ENCODE measurements around the gene SPDEF.

The SPDEF gene

DNA sequence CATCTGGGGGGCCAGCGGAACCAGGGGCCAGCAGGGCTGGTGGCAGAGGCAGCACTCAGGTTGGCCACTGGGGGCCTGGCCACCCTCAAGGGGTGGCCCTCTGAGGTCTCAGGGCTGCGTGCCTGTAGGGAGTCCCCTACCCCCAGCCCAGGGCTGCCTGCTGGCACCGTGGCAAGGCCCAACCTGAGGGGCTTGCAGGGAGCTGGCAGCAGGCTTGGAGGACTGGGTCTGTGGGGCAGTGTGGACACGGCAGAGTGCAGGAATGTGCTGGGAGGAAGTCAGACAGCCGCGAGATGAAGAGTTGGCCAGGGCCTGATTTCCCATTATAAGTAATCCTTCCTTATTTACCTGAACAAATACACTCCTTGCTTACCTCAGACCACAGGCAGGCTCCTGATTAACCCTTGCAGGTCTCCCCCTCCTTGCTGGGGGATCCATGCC is at the start of gene SPDEF:
Gene SPDEF, minus strand, starts transcription at position 299 of the 441 bp plus-strand sequence. CDS start 11,874 bp downstream, outside the sequence.
- no peak for DNase-seq (ENCODE audit: low read depth, low spot score)

DNA sequence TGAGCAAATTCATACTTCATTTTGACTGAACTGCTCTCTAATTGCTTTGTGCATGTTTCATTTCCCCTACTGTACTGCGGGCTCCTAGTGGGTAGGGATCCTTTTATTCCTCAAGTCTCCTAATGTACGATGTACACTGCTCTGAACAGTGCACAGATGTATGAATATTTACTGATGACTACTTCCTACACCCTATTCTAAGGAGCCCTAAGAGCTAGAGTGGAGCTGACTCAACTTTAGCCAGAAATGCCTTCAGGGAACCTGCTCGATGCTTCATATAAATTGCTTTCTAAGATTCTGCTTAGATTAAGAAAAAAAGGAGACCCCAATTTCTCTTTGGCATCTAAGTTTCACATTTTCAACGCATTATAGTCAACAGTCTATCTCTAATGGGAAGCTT is 47.6 kb upstream of the SPDEF start:
- DNase-seq (ENCODE audit: low read depth, low spot score) = no peak

DNA sequence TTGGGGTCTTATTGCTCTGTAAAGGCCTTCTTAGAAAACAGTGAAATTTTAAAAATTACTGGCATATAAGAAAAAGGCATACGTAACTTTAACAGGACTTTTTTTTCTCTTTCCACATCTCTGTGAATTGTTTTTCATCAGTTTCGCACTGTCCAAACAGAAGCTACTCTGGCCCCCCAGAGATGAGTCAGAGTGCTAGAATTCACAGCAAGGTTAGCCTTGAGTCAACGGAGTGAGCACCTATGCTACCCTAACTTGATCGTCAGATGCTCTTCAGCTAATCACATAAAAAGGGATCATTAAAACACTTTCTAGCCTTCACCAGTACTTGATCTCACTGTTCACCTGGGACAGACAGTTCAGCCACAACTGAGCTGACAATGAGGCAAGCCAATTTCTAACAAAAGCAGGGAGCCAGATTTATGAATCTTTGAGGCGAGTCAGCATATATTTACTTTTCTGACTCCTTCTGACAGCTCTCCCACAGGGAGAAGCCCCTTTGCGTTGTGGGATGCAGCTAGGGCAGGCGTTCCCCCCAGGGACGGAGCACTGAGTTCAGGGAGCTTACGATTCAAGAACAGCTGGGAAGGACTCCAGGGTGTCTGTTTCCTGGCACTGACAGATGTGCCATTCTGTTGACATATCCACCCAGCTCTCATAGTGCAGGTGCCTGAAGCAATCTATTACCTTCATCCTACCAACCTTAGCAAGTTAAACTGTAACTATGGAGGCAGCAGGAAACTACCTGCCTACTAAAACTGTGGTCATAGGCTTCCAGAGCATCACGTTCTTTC is 46.4 kb upstream of the SPDEF start:
- no peak for DNase-seq (ENCODE audit: low read depth, low spot score)

DNA sequence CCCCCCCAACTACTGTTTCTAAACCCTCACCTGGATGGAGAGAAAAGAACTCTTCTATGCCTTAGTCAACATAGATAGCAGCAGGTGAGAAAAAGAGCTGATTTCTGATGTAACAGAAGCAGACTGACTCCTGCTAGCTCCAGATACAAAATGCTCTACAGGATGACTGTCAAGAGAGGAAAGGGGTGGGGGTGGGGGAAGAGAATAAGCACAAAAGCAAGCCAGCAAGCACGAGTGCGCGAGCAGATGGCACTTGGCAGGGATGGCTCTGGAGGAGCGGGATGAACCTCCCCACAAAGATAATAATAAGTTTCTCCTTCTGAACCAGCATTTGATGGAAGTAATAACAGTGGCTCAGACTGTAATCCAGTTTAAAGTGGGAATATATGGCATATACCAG is 45.6 kb upstream of the SPDEF start:
- DNase-seq (ENCODE audit: low read depth, low spot score) = no peak

DNA sequence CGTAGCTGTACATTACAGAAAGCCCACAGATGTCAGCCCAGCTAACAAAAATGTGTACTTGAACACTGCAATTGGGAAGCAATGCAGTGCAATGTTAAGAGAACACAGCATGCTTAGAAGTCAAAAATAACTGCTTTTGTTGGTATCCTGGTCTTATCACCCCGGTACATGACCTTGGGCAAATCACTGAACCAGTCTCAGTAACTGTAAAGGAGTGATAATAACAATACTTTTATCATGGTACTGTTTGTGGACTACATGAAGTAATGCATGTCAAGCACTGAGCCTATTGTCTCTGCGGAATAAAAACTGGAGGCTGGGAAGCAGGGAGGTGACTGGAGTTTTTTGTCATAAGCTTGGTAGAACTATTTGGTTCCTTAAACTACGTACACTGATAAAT is 44.7 kb upstream of the SPDEF start:
- DNase-seq (ENCODE audit: low read depth, low spot score) = no peak

DNA sequence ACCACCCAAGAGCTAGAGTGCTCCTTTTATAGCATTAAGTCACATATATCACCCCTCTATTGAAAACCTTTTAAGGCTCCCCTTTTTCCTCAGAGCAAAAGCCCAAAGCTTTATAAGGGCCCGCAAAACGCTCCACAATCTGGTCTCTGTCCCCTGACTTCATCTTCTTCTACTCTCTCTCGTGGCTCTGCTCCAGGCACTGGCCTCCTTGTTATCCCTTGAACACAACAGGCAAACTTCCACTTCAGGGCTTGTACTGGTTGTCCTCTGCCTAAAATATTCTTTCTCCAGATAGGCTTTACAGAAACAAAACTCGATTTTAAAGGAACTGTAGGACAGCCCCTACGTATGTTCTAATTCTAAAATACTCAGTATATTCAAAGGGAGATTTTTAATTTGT is 44.0 kb upstream of the SPDEF start:
- no peak for DNase-seq (ENCODE audit: low read depth, low spot score)

DNA sequence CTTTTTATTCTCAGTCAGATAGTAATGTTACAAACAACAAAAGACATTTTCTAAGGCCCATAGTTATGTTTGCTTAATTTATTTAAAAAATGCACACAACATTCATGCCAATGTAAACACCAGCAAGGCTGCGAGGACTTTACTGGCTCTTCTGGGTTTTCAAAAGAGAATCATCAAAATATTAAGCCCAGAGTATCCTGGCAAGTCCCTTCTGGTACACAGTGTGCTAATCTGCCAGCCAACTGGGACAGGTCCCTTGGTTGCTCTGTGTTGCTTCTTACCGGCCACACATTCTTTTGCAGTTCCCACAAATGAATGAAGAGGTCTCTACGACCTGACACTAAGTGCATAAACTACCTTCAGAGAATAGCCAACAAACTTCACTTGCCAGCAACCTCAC is 42.6 kb upstream of the SPDEF start:
- DNase-seq (ENCODE audit: low read depth, low spot score) = no peak

DNA sequence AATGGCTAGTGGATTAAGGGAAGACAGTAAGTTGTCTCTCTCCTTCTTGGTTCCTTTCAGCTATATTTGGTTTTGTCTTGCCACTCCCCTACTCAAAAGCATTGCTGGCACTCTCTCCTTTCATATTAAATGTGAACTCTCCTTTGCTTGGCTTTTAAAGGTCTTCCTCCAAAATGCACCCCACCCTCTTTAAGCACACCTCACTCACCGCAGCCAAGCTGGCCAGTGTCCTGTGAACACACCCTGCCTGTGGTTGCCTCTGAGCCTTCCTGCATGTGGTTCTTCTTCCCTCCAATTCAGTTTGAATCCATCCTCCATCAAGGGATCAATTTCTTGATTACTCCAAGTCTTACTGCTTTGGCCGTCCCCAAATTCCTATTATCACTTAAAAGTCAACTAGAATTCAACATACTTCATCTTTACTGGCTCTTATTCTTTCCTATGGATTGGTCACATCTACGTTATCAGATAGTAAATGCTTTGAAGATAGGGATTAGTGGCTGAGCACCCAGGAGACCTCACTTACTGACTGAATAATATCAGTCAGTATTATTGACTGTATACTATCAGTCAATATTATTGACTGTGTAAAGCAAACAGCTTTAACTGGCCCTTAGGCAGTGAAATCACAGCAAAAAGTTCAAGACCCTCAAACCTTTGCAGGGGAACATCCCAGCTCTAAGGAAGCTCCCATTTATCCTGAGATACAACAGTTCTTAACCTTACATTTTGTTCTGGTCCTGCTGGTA is 41.6 kb upstream of the SPDEF start:
- no peak for DNase-seq (ENCODE audit: low read depth, low spot score)

DNA sequence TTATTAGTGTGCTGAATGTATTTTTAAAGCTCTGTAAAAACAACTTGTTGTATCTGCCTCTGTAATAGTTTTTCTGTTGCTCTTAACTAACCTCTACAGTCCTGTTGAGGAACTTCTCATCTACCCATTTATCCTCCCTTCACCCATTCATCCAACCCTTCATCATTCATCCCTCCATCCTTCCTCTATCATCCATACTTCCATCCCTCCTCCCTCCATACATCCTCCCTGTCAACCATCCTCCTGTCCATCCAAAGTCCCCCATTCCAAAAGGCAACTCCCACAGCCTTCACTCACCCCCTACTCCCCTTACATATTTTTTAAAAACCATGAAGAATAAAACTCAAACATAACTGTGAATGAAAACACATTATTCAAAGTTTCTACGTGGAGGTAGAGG is 40.7 kb upstream of the SPDEF start:
- DNase-seq (ENCODE audit: low read depth, low spot score) = no peak

DNA sequence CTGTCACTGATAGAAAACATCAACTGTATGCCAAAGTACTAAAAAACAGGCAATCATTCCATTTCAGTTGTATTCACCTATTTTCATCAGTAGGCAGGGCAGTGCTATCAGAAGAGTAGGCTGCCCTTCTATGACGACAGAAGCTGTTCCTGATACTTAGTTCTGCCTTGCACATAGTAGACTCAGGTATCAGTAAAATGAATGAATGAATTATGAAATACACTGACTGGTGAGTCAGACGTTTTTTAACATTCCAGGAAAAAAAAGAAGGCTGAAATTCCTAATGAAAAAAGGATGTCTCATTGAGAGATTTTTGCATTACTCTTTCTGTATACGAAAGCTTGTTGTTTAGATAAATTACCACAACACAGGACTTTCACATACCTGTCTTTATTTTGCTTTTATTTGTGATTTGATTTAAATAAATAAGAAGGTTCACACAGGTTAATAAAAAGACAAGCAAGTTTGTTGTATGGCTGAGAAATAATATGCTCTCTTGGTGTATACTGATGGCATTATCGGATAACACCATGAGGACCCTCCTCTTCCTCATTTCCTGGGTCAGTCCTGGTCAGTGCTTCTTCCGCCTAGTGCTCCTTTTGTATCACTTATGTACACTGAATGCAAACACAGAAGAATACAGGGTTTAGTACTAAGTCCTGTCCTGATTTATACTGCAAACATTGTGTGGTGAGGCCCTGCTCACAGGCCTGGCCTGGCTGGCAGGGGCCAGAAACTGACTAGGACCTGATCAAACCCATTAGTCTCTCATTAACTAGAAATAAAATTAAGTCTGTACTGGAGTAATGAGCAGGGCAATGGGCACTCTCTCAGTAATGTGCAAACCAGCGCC is 39.4 kb upstream of the SPDEF start:
- DNase-seq (ENCODE audit: low read depth, low spot score) = no peak

DNA sequence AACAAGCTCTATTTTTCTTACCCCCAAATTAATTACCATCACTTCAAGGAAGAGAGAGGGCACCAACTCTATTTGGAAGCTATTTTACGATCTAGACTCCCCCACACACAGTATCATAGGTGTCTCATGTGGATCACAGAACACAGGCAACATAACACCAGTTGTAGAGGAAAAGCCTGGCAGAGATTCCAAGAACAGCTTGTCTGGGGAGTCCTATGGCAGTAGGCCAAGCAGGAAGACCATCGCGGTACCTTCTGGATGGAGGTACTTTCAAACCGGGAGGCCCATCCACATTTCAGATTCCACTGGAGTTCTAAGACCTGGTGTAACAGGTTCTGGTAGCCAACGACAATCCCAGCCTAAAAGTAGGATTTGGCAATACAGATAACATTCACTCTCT is 37.6 kb upstream of the SPDEF start:
- DNase-seq (ENCODE audit: low read depth, low spot score) = no peak

DNA sequence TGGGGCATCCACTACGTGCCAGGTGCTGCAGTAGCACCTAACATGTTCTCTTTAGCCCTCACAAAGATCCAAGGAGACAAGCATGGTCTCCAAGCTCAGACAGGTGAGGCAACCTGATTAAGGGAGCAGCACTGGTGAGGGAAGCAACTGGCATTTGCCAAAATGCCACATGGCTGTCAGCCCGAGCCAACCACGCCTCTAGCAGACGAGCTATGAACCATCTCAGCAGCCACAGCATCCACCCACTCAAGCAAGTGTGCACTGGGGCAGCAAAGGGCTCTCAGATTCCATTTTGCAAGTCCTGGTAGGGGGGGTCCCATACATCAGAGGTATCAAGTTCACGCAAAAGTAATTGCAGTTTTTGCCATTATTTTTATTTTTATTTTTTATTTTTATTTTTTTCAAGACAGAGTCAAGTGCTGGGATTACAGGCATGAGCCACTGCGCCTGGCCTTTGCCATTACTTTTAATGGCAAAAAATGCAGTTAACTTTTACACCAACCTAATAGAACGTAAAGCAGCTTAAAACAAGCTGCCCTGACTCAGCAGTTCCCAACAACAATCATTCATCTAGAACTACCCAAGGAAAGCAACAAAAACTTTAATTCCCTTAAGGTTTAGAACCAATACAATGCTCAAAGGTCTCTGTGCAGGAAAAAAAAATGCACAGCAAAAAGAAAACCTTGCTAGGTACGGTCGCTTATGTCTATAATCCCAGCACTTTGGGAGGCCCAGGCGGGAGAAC is 36.3 kb upstream of the SPDEF start:
- no peak for DNase-seq (ENCODE audit: low read depth, low spot score)

DNA sequence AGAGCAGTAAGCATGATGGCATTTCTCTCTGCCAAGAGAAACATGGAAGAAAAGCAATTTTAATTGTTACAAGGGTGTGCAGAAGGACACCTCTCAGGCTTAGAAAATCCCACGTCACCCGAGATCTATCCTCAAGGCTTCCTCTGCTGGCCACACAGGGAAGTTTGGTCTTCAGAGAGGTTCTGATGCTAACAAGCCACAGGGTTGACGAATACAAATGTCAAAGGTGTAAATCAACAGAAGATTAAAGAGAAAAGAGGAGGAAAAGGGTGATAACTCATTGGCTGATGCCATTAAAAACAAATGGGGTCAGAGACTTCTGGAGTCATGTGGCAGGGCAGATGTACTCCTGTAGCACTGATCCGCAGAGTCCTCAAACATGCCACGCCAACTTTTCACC is 33.6 kb upstream of the SPDEF start:
- no peak for DNase-seq (ENCODE audit: low read depth, low spot score)

DNA sequence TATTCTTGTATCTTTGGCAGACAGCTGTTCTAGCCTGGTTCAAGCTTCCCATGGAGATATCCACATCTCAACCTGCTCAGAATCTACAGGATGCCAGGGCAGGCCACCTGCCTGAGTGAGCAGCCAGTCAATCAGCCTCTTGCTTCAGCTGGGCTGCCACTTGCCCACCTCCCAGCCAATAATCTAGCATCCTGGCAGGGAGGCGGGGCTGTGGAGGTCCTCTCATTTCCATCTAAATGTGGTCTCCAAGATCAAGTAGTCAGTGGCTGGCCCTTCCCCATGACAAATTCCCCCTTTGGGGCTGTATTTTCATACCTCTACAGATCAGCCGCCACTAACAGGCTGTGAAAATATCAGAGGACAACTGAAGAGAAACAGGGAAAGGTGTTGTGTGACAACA is 33.0 kb upstream of the SPDEF start:
- no peak for DNase-seq (ENCODE audit: low read depth, low spot score)

DNA sequence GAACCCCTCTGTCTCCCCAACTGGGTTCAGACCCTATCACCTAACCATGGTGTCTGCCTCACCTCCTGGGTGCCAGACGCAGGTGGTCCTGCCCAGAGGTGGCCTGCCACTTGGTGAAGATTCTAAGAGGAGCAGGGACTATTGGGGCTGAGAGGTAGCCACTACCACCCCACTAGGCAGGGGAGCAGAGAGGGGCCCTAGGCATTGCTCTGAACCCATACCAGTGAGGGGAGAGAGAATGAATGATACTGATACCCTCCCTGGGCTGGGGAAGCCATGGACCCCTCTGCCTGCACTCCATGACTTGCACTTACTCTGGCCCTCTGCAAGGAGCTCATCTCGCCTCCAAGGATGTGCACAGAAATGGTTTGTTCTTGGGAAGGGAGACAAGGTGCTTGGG is 31.7 kb upstream of the SPDEF start:
- DNase-seq (ENCODE audit: low read depth, low spot score) = no peak

DNA sequence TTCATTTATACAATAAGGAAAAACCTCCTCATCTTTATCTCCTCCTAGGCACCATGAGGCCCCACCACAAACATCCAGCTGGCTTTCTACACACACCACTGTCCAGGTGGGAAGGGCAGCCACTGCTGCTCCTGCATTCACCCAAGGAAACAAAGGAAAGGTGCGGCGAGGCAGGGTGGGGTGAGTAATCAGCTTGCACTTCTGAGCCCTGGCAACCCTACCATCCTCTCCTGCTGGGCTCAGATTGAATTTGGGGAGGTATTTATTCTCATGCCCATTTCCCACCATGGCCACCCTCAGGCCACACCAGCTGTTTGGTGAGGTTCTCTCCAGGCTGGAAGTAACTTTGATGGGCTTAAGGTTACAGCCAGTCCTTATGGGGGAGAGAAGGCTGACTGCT is 31.2 kb upstream of the SPDEF start:
- DNase-seq (ENCODE audit: low read depth, low spot score) = no peak

DNA sequence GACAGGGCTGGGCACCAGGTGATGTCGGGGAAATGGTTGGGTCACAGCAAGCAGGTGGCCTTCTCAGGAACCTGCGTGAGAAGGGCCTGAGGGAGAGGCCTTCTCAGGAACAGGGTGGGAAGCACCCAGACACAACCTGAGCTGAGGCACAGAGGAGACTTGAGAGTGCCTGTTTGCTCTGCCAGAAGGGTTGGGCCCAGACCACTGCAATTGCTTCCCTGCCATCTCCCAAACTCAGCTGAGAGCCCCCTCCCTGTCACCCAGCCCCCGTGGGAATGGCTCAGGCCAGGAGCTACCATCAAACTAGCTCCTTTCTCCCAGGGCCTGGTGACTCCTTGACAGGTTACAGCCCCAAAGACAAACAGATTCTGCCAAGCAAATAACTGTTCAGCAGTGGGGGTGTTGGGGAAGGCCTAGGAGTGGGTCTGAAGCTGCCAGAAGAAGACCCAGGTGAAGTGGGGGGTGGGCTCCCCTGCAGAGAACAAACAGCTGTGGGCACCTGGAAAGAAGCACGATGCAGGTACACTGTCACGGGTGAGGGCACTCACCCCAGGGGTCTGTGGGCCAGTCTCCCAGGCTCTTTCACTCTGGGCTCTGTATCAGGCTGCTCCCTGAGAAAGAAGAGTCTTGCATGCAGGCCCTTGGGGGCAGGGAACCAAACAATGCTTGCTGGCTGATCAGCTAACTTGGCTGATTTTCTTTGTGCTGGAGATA is 30.4 kb upstream of the SPDEF start:
- no peak for DNase-seq (ENCODE audit: low read depth, low spot score)

DNA sequence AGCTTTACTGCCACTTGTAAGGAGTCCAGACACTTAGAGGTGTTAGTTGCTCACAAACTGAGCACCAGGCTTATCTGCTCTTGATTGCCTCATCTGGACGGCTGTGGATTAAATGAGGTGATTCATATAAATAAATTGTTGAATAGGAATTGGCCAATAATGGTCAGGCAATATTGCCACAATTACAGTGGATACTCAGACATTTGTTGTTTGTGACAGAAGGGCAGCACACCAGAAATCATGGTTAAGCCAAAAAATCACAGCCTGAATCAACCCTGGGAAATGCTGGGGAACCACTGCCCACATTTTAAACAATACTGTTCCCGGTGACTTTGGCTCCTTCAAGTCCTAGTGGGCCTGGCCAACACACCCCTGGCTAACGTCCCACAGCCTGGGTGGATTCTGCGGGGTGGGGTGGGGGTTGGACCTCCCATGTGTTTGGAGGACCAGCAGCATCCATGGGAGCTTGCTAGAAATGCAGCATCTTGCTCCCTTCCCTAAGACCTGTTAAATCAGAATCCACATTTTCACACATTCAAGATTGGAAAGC is 29.5 kb upstream of the SPDEF start:
- DNase-seq (ENCODE audit: low read depth, low spot score) = no peak

DNA sequence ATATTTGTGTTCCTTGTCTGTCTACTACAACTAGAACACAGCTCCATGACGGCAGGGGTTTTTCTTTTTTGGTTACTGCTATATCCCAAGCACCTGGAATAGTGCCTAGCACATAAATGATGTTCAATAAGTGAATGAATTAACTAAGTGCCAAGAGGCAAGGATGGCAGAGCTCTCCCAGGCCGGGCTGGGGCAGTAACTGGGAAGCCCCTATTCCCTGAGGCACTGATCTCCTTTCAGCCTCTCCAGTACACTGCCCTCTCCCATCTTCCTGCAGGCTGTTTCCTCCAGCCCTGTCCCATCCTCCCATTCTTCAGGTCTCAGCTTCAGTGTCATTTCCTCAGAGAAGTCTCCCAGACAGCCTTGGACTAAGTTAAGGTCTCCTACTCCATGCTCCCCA is 29.0 kb upstream of the SPDEF start:
- no peak for DNase-seq (ENCODE audit: low read depth, low spot score)

DNA sequence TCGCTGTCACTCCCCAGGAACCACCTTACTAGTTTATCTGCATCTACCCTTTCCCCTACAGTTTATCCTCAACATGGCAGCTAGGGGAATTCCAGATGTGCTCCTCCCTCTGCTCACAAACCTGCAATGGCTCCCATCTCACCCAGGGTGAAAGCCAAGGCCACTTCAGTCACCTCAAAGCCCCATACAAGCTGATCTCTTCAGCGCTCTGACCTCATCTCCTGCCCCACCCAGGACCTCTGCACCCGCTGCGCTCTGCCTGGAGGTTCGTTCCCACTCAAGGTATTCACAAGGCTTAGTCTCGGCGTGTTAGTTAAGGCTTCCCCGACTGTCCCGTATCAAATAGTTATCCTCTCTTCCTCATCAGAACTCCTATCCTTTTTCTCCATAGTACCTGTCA is 28.6 kb upstream of the SPDEF start:
- no peak for DNase-seq (ENCODE audit: low read depth, low spot score)

Measured in brain pericyte (primary cell).